Ectodermal cell (in vitro differentiated cells): ENCODE measurements around the gene RDH11. TPM values are rescaled to one million over a fixed set of nuclear protein-coding genes. Genes with fewer than 3 reads are reported as not detected.

Source experiments
- H3K27ac ChIP-seq: 2 replicates; pipeline ENCODE4 v1.7.0; 2013; ENCODE audit warnings: mild to moderate bottlenecking, low read depth, low read length; ENCODE audit not compliant: insufficient read depth, poor library complexity, severe bottlenecking
- H3K27me3 ChIP-seq: 2 replicates; pipeline ENCODE4 v1.7.0; 2013; ENCODE audit warnings: mild to moderate bottlenecking, low read length; ENCODE audit not compliant: insufficient read depth, control insufficient read depth, poor library complexity, severe bottlenecking
- H3K36me3 ChIP-seq: one replicate; pipeline ENCODE4 v1.7.0; 2013; ENCODE audit warnings: low read length; ENCODE audit not compliant: control insufficient read depth, insufficient read depth
- H3K4me1 ChIP-seq: one replicate; pipeline ENCODE4 v1.7.0; 2013; ENCODE audit warnings: low read length; ENCODE audit not compliant: control insufficient read depth, insufficient read depth
- H3K4me3 ChIP-seq: 2 replicates; pipeline ENCODE4 v1.7.0; 2013; ENCODE audit warnings: low read depth, low read length, control low read depth; ENCODE audit not compliant: insufficient read depth
- H3K9me3 ChIP-seq: 2 replicates; pipeline ENCODE4 v1.7.0; 2013; ENCODE audit warnings: mild to moderate bottlenecking, low read length, moderate library complexity; ENCODE audit not compliant: control insufficient read depth
- WGBS, 2 experiments: methylation state at CpG; one replicate each; pipeline ENCODE4 v1.1.7; 2013; ENCODE audit warnings: missing lambda C conversion rate in 2 of 2; 5-methylcytosine and 5-hydroxymethylcytosine counted together
- polyA plus RNA-seq, 4 experiments: library from polyadenylated mRNA; stranded (reverse); fragments of 50-300 nt; gene quantifications; one replicate each; pipeline ENCODE4 v1.2.3, GENCODE V29; 2013

RDH11 gene, protein sequence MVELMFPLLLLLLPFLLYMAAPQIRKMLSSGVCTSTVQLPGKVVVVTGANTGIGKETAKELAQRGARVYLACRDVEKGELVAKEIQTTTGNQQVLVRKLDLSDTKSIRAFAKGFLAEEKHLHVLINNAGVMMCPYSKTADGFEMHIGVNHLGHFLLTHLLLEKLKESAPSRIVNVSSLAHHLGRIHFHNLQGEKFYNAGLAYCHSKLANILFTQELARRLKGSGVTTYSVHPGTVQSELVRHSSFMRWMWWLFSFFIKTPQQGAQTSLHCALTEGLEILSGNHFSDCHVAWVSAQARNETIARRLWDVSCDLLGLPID
- 67.1 TPM for polyA plus RNA-seq (2013, experiment 1 of 4)
- 55.7 TPM for polyA plus RNA-seq (2013, experiment 2 of 4)
- polyA plus RNA-seq (2013, experiment 3 of 4) = 54.1 TPM
- polyA plus RNA-seq (2013, experiment 4 of 4) = 60.5 TPM

DNA sequence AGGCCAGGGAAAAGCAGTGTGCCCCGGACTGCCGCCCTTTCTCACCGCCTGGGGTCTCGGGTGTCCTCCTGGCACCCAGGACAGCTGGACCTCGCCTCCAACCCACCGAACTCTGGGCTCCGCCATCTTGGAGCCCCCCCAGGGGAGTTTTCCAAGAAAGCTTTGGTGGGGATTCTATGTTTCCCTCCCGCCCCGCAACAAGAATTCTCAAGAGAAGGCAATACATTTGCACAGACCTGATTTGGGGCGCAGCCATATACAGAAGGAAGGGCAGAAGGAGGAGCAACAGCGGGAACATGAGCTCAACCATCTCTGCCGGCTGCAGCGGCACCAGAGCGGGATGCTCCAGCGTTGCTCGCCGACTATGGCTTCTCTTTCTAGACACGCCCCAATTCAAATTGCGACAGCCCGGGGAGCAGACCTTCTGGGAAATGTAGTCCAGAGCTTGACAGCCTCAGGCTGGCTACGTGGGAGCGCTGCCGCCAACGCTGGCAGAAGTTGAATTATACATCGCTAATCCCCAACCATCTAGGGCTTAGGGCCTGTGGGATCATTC lies at the start of gene RDH11:
TSS of gene RDH11 (minus strand) at position 371 of the 556 bp plus-strand sequence. CDS start at position 310, 61 bp downstream.
- WGBS, 2 experiments = 0% methylated on average over 25 of the region's 25 CpGs

DNA sequence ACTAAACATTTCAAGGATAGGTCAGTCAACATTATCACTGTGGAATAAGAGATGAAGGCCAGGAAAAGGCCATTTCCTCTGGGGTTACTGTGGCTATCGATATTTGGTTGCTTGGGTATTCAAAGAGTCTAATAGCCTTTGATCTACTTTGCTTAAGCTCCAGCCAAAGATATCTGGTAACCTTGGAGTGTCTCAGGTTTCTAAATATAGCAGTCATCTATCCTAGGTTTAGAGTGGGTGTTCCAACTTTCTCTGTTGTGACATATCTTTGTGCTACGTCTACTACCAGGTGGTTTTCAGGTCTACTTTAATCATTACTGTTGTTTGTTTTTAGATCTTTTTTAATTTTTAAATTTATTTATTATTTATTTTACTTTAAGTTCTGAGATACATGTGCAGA lies 48.5 kb upstream of the RDH11 start:
- H3K9me3 ChIP-seq = no peaks in the 10 kb centered on the region
- no peaks in the 10 kb centered on the region for H3K27me3 ChIP-seq
- H3K27ac ChIP-seq = no peak overlapping the region
- no peak overlapping the region for H3K4me3 ChIP-seq
- H3K36me3 ChIP-seq = peaks cover 9% of the 10 kb centered on the region
- 89 to 96% methylated on average over 1 to 2 of the region's 2 CpGs for WGBS, 2 experiments
- H3K4me1 ChIP-seq = no peaks in the 10 kb centered on the region

More for the DNA sequence above, at the start of gene RDH11:
- H3K27me3 ChIP-seq = peaks cover 14% of the 10 kb centered on the region
- H3K4me1 ChIP-seq = peaks cover 8% of the 10 kb centered on the region
- H3K27ac ChIP-seq = peak within 1 kb of the TSS; percentile 1
- H3K4me3 ChIP-seq = peak within 1 kb of the TSS; percentile 87
- peaks cover 18% of the 10 kb centered on the region for H3K36me3 ChIP-seq
- no peaks in the 10 kb centered on the region for H3K9me3 ChIP-seq

DNA sequence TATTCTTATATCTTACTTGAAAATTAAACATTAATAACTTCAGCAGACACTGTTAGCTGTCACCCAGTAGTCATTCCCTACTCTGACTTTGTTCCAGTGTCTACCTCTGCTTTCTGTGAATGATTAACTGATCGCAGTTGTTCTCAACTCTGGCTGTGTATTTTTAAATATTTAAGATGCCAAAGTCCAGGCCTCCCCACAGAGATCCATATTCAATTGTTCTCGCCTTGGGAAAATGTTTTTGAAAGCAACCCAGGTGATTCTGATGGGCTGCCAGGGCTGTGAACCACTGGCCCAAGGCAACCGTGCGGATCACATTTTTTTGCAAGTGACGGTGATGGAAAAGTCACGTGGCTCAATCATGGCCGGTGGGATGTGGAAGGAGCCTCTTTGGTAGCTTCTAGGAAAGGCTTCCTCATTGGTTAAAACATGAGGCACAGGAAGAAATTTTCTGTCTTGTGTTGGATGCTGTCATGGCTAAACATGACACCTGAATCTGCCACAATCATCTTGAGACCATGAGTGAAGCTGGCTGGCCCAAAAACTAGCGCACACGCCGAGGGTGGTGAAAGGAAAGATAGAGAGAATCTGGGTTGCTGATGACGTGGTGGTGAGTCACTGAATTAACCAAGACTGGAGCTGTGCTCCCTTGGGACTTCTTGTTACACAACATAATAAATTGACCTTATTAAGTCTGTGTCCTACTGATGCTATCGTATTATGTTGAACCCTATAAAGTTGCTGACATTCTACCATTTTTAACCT lies 43.4 kb upstream of the RDH11 start:
- no peak overlapping the region for H3K27ac ChIP-seq
- WGBS, 2 experiments = 82 to 85% methylated on average over 12 of the region's 12 CpGs

DNA sequence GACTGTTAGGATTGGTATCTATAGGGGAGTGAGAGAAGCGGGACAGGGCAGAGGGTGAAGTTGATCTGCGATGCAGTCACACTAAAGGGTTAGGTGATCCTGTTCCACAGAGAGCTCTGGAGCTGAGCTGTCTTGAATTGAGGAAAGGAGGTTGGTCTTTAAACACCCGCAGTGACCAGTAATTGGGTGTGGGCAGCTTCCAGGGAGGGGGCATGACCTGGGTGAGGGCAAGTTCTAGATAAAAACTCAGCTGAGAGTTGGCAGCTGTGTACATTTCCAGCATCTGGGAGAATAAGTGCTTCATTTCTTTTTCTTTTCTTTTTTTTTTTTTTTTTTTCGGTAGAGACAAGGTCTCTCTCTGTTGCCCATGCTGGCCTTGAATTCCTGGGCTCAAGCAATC lies 41.2 kb upstream of the RDH11 start:
- Histone ChIP-seq H3K4me1 (no peaks in the 10 kb centered on the region), H3K27ac (no peak overlapping the region), H3K27me3 (no peaks in the 10 kb centered on the region), H3K4me3 (no peak overlapping the region), H3K36me3 (no peaks in the 10 kb centered on the region), H3K9me3 (no peaks in the 10 kb centered on the region)
- WGBS, 2 experiments = 85 to 95% methylated on average over 3 to 4 of the region's 4 CpGs

More for the DNA sequence above, 43.4 kb upstream of the RDH11 start:
- H3K27me3 ChIP-seq = no peaks in the 10 kb centered on the region
- no peaks in the 10 kb centered on the region for H3K4me1 ChIP-seq
- no peaks in the 10 kb centered on the region for H3K9me3 ChIP-seq
- no peaks in the 10 kb centered on the region for H3K36me3 ChIP-seq
- no peak overlapping the region for H3K4me3 ChIP-seq

DNA sequence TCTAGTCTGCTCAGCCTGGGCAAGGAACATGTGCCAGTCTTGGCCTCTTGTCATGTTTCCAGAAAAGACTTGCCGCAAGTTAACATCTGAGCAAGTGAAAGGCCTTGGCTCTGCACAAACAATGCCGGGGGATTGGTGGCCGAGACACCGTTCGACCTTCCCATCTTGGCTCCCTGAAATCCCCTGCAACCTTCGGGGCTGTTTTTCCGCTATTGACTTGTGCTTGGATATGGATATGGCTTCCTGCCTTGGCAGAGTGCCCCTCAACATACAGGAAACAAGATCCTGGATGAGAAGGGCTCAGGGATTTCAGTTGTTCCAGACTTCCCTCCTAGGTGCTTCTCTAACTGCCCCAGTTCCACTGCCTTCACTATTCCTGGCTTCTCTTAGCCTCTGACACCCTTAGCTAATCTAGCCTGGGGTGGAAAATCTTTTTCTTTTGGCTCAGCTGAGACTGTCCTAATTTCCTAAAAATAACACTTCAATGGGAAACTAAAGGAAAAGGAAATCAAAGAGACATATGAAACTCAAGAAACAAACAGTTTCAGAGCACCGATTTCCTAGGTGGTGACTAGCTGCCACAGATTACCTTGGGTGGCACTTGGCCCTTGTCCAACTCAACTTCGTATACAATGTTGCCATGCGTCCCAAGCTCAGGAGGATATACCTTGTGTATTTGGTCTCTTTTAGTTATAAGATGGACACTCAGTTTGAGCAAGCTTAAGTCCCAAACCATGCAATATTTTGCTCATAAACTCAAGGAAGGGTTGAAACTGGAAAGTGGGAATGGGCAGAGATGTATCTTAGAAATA lies 40.0 kb upstream of the RDH11 start:
- H3K27me3 ChIP-seq = no peaks in the 10 kb centered on the region
- H3K36me3 ChIP-seq = no peaks in the 10 kb centered on the region
- no peak overlapping the region for H3K4me3 ChIP-seq
- no peaks in the 10 kb centered on the region for H3K4me1 ChIP-seq
- H3K9me3 ChIP-seq = no peaks in the 10 kb centered on the region
- H3K27ac ChIP-seq = no peak overlapping the region
- WGBS, 2 experiments = 96 to 97% methylated on average over 10 of the region's 10 CpGs

DNA sequence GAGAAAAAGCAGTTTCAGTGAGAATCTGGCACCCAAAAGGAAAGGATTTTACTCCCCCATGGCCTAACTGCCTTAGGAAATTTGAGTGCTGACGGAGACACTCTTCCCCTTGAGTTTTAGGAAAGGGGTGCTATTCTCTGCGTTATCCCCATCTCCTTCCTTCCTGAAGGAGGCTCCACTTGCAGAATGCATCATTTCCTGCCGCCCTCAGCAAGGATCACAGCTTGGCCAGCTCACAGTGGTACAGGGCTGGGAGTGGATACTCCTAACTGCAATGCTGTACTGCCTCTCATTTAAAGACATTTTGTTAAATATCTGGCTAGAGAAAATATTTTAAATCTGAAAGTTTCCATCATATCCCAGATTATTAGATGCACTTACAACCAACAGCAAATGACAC lies 39.1 kb upstream of the RDH11 start:
- 69 to 77% methylated on average over 3 of the region's 3 CpGs for WGBS, 2 experiments
- no peak overlapping the region for H3K4me3 ChIP-seq
- H3K4me1 ChIP-seq = no peaks in the 10 kb centered on the region
- no peak overlapping the region for H3K27ac ChIP-seq
- no peaks in the 10 kb centered on the region for H3K36me3 ChIP-seq
- H3K9me3 ChIP-seq = no peaks in the 10 kb centered on the region
- no peaks in the 10 kb centered on the region for H3K27me3 ChIP-seq

DNA sequence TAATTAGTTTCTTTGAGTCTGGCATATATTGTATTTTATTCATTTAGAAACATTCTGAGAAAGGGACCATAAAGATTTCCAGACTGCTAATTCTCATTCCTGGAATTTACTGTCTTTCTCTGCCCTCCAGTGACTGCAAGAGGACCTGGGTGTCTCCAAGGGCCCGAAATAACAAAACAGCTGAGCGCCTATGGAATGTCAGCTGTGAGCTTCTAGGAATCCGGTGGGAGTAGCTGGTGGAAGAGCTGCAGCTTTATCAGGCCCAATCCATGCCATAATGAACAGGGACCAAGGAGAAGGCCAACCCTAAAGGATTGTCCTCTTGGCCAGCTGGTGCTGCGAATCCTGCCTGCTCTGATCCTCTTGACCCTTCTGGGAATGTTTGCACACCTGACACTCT lies 38.1 kb upstream of the RDH11 start:
- Histone ChIP-seq H3K4me1 (no peaks in the 10 kb centered on the region), H3K27me3 (no peaks in the 10 kb centered on the region), H3K9me3 (no peaks in the 10 kb centered on the region), H3K36me3 (no peaks in the 10 kb centered on the region), H3K4me3 (no peak overlapping the region), H3K27ac (no peak overlapping the region)
- WGBS, 2 experiments = 87 to 93% methylated on average over 4 of the region's 4 CpGs

DNA sequence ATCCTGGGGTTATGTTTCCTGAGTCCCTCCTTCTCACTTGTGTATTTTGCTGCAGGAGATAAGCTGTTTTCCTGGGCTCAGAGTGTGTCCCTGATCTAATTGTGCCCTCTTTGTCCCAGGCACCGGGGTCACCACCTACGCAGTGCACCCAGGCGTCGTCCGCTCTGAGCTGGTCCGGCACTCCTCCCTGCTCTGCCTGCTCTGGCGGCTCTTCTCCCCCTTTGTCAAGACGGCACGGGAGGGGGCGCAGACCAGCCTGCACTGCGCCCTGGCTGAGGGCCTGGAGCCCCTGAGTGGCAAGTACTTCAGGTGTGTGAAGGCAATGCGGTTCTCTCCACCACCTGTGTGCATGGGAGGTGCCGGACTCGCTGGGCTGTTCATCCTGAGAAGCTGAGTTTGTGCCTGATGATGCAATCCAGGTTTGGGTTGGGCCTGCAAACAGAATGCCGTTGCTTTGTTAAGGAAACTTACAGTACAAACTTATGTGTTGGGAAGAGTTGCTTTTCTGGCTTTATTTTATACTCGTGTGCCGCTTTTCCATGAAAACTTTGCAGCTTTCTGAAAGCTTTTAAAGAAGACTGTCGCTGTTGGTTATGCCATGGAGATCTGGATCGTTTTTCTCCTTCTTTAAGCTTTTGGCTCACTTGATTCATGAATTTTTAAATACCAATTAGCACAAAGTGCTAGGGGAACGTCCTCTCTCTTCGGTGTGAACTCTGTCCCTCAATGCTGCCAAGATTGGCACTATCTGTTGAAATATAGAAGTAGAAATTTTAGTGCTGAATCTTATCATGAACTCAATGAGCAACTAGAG lies 33.7 kb upstream of the RDH11 start:
- no peak overlapping the region for H3K4me3 ChIP-seq
- no peaks in the 10 kb centered on the region for H3K4me1 ChIP-seq
- H3K27me3 ChIP-seq = no peaks in the 10 kb centered on the region
- WGBS, 2 experiments = 56 to 65% methylated on average over 21 of the region's 21 CpGs
- H3K27ac ChIP-seq = no peak overlapping the region
- no peaks in the 10 kb centered on the region for H3K9me3 ChIP-seq
- H3K36me3 ChIP-seq = no peaks in the 10 kb centered on the region

DNA sequence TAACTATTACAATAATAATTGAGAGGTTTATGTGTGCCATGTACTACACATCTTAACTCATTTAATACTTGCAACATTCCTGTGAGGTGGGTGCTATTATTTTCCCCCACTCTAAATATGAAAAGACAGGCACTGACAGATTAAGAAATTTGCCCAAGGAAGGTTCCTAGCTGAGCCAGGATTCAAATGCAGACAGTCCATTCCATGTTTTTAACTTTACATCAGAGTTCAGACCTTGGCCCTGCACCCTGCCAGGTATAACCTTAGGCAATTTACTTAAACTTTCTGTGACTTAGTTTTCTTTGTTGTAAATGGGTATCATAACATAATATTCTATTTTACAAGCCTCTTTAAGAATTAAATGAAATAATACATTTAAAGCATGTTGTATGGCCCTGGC lies 32.7 kb upstream of the RDH11 start:
- Histone ChIP-seq H3K4me1 (no peaks in the 10 kb centered on the region), H3K9me3 (no peaks in the 10 kb centered on the region), H3K36me3 (no peaks in the 10 kb centered on the region), H3K27ac (no peak overlapping the region), H3K27me3 (no peaks in the 10 kb centered on the region), H3K4me3 (no peak overlapping the region)
